RWPE2 (cell line): ENCODE measurements around the gene MRPL34.
"Not testable (repeated sequence)": the region's sequence is repeated elsewhere in the genome, so short reads cannot be mapped to it uniquely, and the experiment has no call there.

ENCODE experiments used
- ATAC-seq: fragments of 200-7000 bp; cut with Tn5 transposase; 3 replicates; pipeline ENCODE4 v1.9.1; 2021; ENCODE audit warnings: low read depth
- DNase-seq: peaks from one replicate; pipeline ENCODE4 v3.0.0-alpha.2; 2020; ENCODE audit warnings: low spot score
- H3K27ac ChIP-seq: fragments of 450-650 bp; 2 replicates; pipeline ENCODE4 v1.5.1; 2017; ENCODE audit warnings: mild to moderate bottlenecking; ENCODE audit not compliant: poor library complexity, severe bottlenecking
- H3K27me3 ChIP-seq: fragments of 250-450 bp; sonication (Bioruptor Pico); 2 replicates; pipeline ENCODE4 v1.5.1; 2021; ENCODE audit warnings: mild to moderate bottlenecking, moderate library complexity; ENCODE audit not compliant: insufficient read depth, poor library complexity, severe bottlenecking
- H3K36me3 ChIP-seq: fragments of 250-450 bp; sonication (Bioruptor Pico); 2 replicates; pipeline ENCODE4 v1.5.1; 2020; ENCODE audit warnings: low read depth, mild to moderate bottlenecking, moderate library complexity
- H3K4me1 ChIP-seq: fragments of 250-450 bp; sonication (Bioruptor Pico); 2 replicates; pipeline ENCODE4 v1.5.1; 2021; ENCODE audit warnings: mild to moderate bottlenecking, moderate library complexity; ENCODE audit not compliant: insufficient read depth, poor library complexity, severe bottlenecking
- H3K4me3 ChIP-seq: fragments of 250-450 bp; sonication (Bioruptor Pico); 2 replicates; pipeline ENCODE4 v1.5.1; 2021; ENCODE audit warnings: mild to moderate bottlenecking, moderate library complexity; ENCODE audit not compliant: severe bottlenecking
- H3K9me3 ChIP-seq: fragments of 250-450 bp; sonication (Bioruptor Pico); 2 replicates; pipeline ENCODE4 v1.5.1; 2021; ENCODE audit warnings: mild to moderate bottlenecking, moderate library complexity; ENCODE audit not compliant: severe bottlenecking
- CTCF ChIP-seq: fragments of 450-650 bp; IDR thresholded peaks from one replicate; pipeline ENCODE4 v1.5.1; 2017; ENCODE audit warnings: mild to moderate bottlenecking, moderate library complexity; ENCODE audit not compliant: poor library complexity, severe bottlenecking

The MRPL34 gene

GRCh38 chr19:17266589-17266974 lies 39.1 kb upstream of the MRPL34 start:
- Histone ChIP-seq H3K4me3 (no peak overlapping the region), H3K27me3 (no peaks in the 10 kb centered on the region), H3K9me3 (no peaks in the 10 kb centered on the region), H3K4me1 (peaks cover 5% of the 10 kb centered on the region), H3K36me3 (peaks cover 24% of the 10 kb centered on the region), H3K27ac (peak overlapping the region; percentile 73)
- ATAC-seq (no peak), DNase-seq (no peak)
- no peak for TF ChIP-seq CTCF

GRCh38 chr19:17266975-17267788 lies 38.5 kb upstream of the MRPL34 start, which contains the start of gene BABAM1:
Gene BABAM1 (plus strand): TSS chr19:17267443. CDS start chr19:17268807, 1,364 bp downstream.
- H3K4me3 ChIP-seq: peak within 1 kb of the TSS; percentile 71
- peak; percentile 97 for DNase-seq
- no peaks in the 10 kb centered on the region for H3K27me3 ChIP-seq
- ATAC-seq: peak; percentile 95
- H3K36me3 ChIP-seq: peaks cover 28% of the 10 kb centered on the region
- H3K9me3 ChIP-seq: no peaks in the 10 kb centered on the region
- peak within 1 kb of the TSS; percentile 73 for H3K27ac ChIP-seq
- peaks cover 5% of the 10 kb centered on the region for H3K4me1 ChIP-seq
- no peak for TF ChIP-seq CTCF

GRCh38 chr19:17268754-17269153 lies 36.9 kb upstream of the MRPL34 start:
- ATAC-seq: no peak
- H3K27ac ChIP-seq: peak overlapping the region; percentile 73
- H3K4me3 ChIP-seq: no peak overlapping the region

GRCh38 chr19:17274892-17275291 lies 30.8 kb upstream of the MRPL34 start:
- not testable (repeated sequence) for H3K4me1 ChIP-seq, H3K9me3 ChIP-seq, DNase-seq, ATAC-seq, H3K27ac ChIP-seq, H3K4me3 ChIP-seq, H3K27me3 ChIP-seq
- H3K36me3 ChIP-seq: peaks cover 58% of the 10 kb centered on the region

More at GRCh38 chr19:17268754-17269153, 36.9 kb upstream of the MRPL34 start:
- Histone ChIP-seq H3K9me3 (no peaks in the 10 kb centered on the region), H3K27me3 (no peaks in the 10 kb centered on the region), H3K36me3 (peaks cover 35% of the 10 kb centered on the region), H3K4me1 (peaks cover 5% of the 10 kb centered on the region)
- TF ChIP-seq CTCF: no peak
- no peak for DNase-seq

- no peaks in the 10 kb centered on the region for H3K9me3 ChIP-seq
- no peaks in the 10 kb centered on the region for H3K4me1 ChIP-seq
- peaks cover 52% of the 10 kb centered on the region for H3K36me3 ChIP-seq
- no peak overlapping the region for H3K27ac ChIP-seq
- H3K4me3 ChIP-seq: no peak overlapping the region
- ATAC-seq: no peak
- no peak for DNase-seq
- H3K27me3 ChIP-seq: no peaks in the 10 kb centered on the region
- TF ChIP-seq CTCF: no peak
These were observed 30.1 kb upstream of the MRPL34 start for GRCh38 chr19:17275441-17276175.
